GM23338 (cell line): ENCODE results near the gene MLLT1. TPM values are rescaled to one million over a fixed set of nuclear protein-coding genes. Genes with fewer than 3 reads are reported as not detected.

Experiments used
- ATAC-seq: fragments of 200-7000 bp; cut with Tn5 transposase; 3 replicates; pipeline ENCODE4 v1.9.1; 2020
- DNase-seq: peaks from one replicate; pipeline ENCODE4 v3.0.0-alpha.2; 2015; ENCODE audit warnings: low spot score
- H2AFZ ChIP-seq: fragments of 200-600 bp; sonication (generic); 2 replicates; pipeline ENCODE4 v1.8.0; 2016; ENCODE audit warnings: antibody characterized with exemption, mild to moderate bottlenecking, moderate library complexity
- H3F3A ChIP-seq: fragments of 200-600 bp; sonication (generic); replicated peaks from 2 replicates; pipeline ENCODE4 v1.8.0; 2017; ENCODE audit warnings: antibody characterized with exemption, mixed run types, low read depth
- H3K27ac ChIP-seq: fragments of 200-600 bp; sonication (generic); 2 replicates; pipeline ENCODE4 v1.6.1; 2016; ENCODE audit warnings: low read depth
- H3K27me3 ChIP-seq: fragments of 200-600 bp; sonication (generic); 2 replicates; pipeline ENCODE4 v1.8.0; 2016; ENCODE audit warnings: mild to moderate bottlenecking, mixed run types, moderate library complexity; ENCODE audit not compliant: insufficient read depth
- H3K36me3 ChIP-seq: fragments of 200-600 bp; sonication (generic); 2 replicates; pipeline ENCODE4 v1.8.0; 2016; ENCODE audit warnings: mild to moderate bottlenecking; ENCODE audit not compliant: insufficient read depth
- H3K4me1 ChIP-seq: fragments of 200-600 bp; sonication (generic); 2 replicates; pipeline ENCODE4 v1.8.0; 2016; ENCODE audit warnings: mild to moderate bottlenecking, moderate library complexity; ENCODE audit not compliant: insufficient read depth
- H3K4me2 ChIP-seq: fragments of 200-600 bp; sonication (generic); 2 replicates; pipeline ENCODE4 v1.7.1; 2017; ENCODE audit warnings: mixed run types
- H3K4me3 ChIP-seq: fragments of 200-600 bp; sonication (generic); 2 replicates; pipeline ENCODE4 v1.6.1; 2016; ENCODE audit warnings: mixed run types
- H3K79me2 ChIP-seq: fragments of 200-600 bp; sonication (generic); replicated peaks from 2 replicates; pipeline ENCODE4 v1.8.0; 2017; ENCODE audit warnings: mild to moderate bottlenecking; ENCODE audit not compliant: insufficient read depth
- H3K9me2 ChIP-seq: fragments of 200-600 bp; sonication (generic); 2 replicates; pipeline ENCODE4 v1.8.0; 2017; ENCODE audit not compliant: insufficient read depth
- H4K20me1 ChIP-seq: fragments of 200-600 bp; sonication (generic); replicated peaks from 2 replicates; pipeline ENCODE4 v1.8.0; 2017; ENCODE audit warnings: mild to moderate bottlenecking; ENCODE audit not compliant: insufficient read depth
- H3K27ac Mint-ChIP-seq: 2 replicates; pipeline ENCODE4 v1.8.0; 2020; ENCODE audit warnings: inconsistent platforms, mild to moderate bottlenecking, moderate library complexity, mixed read lengths
- H3K27me3 Mint-ChIP-seq: 3 replicates; pipeline ENCODE4 v1.8.0; 2022; ENCODE audit warnings: low read depth, mild to moderate bottlenecking, moderate library complexity, mixed read lengths, inconsistent platforms; ENCODE audit not compliant: insufficient read depth, poor library complexity
- H3K36me3 Mint-ChIP-seq: 3 replicates; pipeline ENCODE4 v1.8.0; 2021; ENCODE audit warnings: low read depth, mild to moderate bottlenecking, inconsistent platforms, moderate library complexity, mixed read lengths
- H3K4me1 Mint-ChIP-seq: 3 replicates; pipeline ENCODE4 v1.8.0; 2020; ENCODE audit warnings: mild to moderate bottlenecking, inconsistent platforms, mixed read lengths
- H3K4me3 Mint-ChIP-seq: 3 replicates; pipeline ENCODE4 v1.8.0; 2021; ENCODE audit warnings: moderate library complexity, mild to moderate bottlenecking, inconsistent platforms, mixed read lengths
- H3K9me3 Mint-ChIP-seq: 3 replicates; pipeline ENCODE4 v1.8.0; 2020; ENCODE audit warnings: moderate library complexity, mild to moderate bottlenecking, inconsistent platforms, mixed read lengths
- CREB1 ChIP-seq: fragments of 250-450 bp; sonication (Bioruptor Pico); IDR thresholded peaks from 2 replicates; pipeline ENCODE4 v1.5.0; 2020; ENCODE audit warnings: low read depth, mild to moderate bottlenecking, moderate library complexity
- EZH2 ChIP-seq: fragments of 200-600 bp; sonication (generic); IDR thresholded peaks from one replicate; pipeline ENCODE4 v1.8.0; 2017; ENCODE audit warnings: antibody characterized with exemption, mild to moderate bottlenecking, low read depth; ENCODE audit not compliant: unreplicated experiment
- JUNB ChIP-seq: IDR thresholded peaks from one replicate; pipeline ENCODE4 v1.6.1; 2016; ENCODE audit warnings: antibody characterized with exemption; ENCODE audit not compliant: unreplicated experiment
- NANOG ChIP-seq: IDR thresholded peaks from 2 replicates; pipeline ENCODE4 v1.6.1; 2016; ENCODE audit warnings: antibody characterized with exemption, borderline replicate concordance
- POLR2AphosphoS5 ChIP-seq: IDR thresholded peaks from 2 replicates; pipeline ENCODE4 v1.6.1; 2016; ENCODE audit warnings: antibody characterized with exemption, low read depth
- REST ChIP-seq: IDR thresholded peaks from one replicate; pipeline ENCODE4 v1.6.1; 2018; ENCODE audit warnings: antibody characterized with exemption; ENCODE audit not compliant: unreplicated experiment
- STAT1 ChIP-seq: IDR thresholded peaks from one replicate; pipeline ENCODE4 v1.6.1; 2016; ENCODE audit warnings: antibody characterized with exemption; ENCODE audit not compliant: unreplicated experiment
- ZNF114 ChIP-seq: fragments of 250-450 bp; sonication (Bioruptor Pico); IDR thresholded peaks from 2 replicates; pipeline ENCODE4 v1.5.0; 2020; ENCODE audit warnings: mild to moderate bottlenecking, moderate library complexity
- ZNF462 ChIP-seq: fragments of 250-450 bp; sonication (Bioruptor Pico); IDR thresholded peaks from 2 replicates; pipeline ENCODE4 v1.5.0; 2020; ENCODE audit warnings: mild to moderate bottlenecking, moderate library complexity
- polyA plus RNA-seq: library from polyadenylated mRNA; unstranded; fragments of >200 nt; fragmentation: Nextera tagmentation; extraction: Ambion mirVana; gene quantifications from 2 replicates; pipeline ENCODE4 v1.2.1, GENCODE V29; 2016
- total RNA-seq: library from RNA; depleted of rRNA; stranded (reverse); fragments of >200 nt; shearing (Covaris generic); gene quantifications from 2 replicates; pipeline ENCODE4 v1.2.3, GENCODE V29; 2014
- TF ChIP-seq, protein P1 (sequence below), 2 experiments: fragments of 200-600 bp in 1 of 2; sonication (generic) in 1 of 2; conservative IDR thresholded peaks; 2 replicates each; pipeline versions ENCODE4 v1.5.1 to v1.6.1; 2016 to 2017; ENCODE audit warnings: antibody characterized with exemption in 2 of 2, low read depth in 2 of 2, mild to moderate bottlenecking in 2 of 2, moderate library complexity in 1 of 2
- TF ChIP-seq, protein P2 (sequence below): IDR thresholded peaks from 2 replicates; pipeline ENCODE4 v1.6.1; 2016; ENCODE audit warnings: antibody characterized with exemption

Gene MLLT1
- total and polyA plus RNA-seq, 2 experiments from 2014 or later: 17.8 to 23.4 TPM

DNA sequence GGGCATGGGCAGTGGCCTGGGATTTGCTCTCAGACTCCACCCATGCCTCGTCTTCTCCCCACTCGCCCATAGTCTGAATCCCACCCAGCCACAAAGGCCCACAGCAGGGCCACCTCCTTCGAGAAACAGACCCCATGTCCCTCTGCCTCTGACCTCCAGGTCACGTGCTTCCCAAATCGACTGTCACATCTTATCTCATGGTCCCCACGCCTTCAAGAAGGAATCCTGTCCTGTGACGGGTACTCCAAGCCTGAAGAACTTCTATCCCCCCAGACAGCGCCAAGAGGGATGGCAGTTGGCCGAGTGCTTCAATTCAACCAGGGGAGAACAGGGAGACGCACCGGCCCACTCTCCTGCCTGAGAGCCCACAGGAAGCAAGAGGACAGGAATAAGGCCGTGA lies 16.5 kb downstream of the MLLT1 start (continued):
- no peak for TF ChIP-seq ZNF114
- TF ChIP-seq, protein P1, sequence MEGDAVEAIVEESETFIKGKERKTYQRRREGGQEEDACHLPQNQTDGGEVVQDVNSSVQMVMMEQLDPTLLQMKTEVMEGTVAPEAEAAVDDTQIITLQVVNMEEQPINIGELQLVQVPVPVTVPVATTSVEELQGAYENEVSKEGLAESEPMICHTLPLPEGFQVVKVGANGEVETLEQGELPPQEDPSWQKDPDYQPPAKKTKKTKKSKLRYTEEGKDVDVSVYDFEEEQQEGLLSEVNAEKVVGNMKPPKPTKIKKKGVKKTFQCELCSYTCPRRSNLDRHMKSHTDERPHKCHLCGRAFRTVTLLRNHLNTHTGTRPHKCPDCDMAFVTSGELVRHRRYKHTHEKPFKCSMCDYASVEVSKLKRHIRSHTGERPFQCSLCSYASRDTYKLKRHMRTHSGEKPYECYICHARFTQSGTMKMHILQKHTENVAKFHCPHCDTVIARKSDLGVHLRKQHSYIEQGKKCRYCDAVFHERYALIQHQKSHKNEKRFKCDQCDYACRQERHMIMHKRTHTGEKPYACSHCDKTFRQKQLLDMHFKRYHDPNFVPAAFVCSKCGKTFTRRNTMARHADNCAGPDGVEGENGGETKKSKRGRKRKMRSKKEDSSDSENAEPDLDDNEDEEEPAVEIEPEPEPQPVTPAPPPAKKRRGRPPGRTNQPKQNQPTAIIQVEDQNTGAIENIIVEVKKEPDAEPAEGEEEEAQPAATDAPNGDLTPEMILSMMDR (conservative IDR thresholded peaks at IDR 0.05; ENCODE audit: low read depth in 2 of 2): no peak
- TF ChIP-seq, protein P2, sequence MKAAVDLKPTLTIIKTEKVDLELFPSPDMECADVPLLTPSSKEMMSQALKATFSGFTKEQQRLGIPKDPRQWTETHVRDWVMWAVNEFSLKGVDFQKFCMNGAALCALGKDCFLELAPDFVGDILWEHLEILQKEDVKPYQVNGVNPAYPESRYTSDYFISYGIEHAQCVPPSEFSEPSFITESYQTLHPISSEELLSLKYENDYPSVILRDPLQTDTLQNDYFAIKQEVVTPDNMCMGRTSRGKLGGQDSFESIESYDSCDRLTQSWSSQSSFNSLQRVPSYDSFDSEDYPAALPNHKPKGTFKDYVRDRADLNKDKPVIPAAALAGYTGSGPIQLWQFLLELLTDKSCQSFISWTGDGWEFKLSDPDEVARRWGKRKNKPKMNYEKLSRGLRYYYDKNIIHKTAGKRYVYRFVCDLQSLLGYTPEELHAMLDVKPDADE: no peak
- TF ChIP-seq STAT1: no peak
- TF ChIP-seq JUNB: no peak
- TF ChIP-seq CREB1 (CRISPR knock-in tag): no peak

DNA sequence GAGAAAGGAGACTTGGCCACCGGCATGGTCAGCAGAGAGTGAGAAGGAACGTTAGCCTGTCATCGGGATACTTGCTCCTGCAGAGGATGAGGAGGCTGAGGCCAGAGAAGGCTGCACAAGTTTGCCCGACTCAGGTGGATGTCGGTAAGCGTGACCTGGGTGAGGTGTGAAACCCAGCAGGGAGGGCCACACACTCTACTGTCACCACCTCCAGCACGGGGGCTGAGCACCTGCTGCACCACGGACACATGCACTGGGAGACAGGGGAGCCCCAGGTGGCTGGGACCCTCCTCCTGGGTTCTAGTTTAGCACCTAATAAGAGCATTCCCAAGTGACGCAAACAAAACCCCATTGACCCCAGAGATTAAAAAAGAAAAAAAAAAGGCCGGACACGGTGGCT lies 17.3 kb downstream of the MLLT1 start:
- no peaks in the 10 kb centered on the region for H3K36me3 ChIP-seq
- H4K20me1 ChIP-seq: peaks cover 28% of the 10 kb centered on the region
- Mint-ChIP-seq H3K4me1 (peaks cover 11% of the 10 kb centered on the region), H3K27me3 (peaks cover 10% of the 10 kb centered on the region), H3K9me3 (no peaks in the 10 kb centered on the region), H3K27ac (no peak overlapping the region), H3K36me3 (peaks cover 60% of the 10 kb centered on the region), H3K4me3 (no peak overlapping the region)
- H3K9me2 ChIP-seq: no peaks in the 10 kb centered on the region
- DNase-seq (no peak), ATAC-seq (no peak)
- no peaks in the 10 kb centered on the region for H3F3A ChIP-seq
- H3K4me3 ChIP-seq: no peak overlapping the region
- H3K4me1 ChIP-seq: 0 out of 2 replicates have a peak, but pooled peaks cover 6% of the 10 kb centered on the region
- H2AFZ ChIP-seq: no peak overlapping the region
- no peak overlapping the region for H3K27ac ChIP-seq
- no peak overlapping the region for H3K4me2 ChIP-seq
- H3K79me2 ChIP-seq: peaks cover 77% of the 10 kb centered on the region
- H3K27me3 ChIP-seq: no peaks in the 10 kb centered on the region
- TF ChIP-seq ZNF462 (no peak), CREB1 (CRISPR knock-in tag) (no peak), REST (no peak), STAT1 (no peak), JUNB (no peak), ZNF114 (no peak), NANOG (no peak), EZH2 (no peak), POLR2AphosphoS5 (no peak)
- TF ChIP-seq, protein P2: no peak
